SK-N-DZ (cell line): ENCODE measurements around the gene PARD3.

Experiments
- DNase-seq: peaks from one replicate; pipeline ENCODE4 v3.0.0-alpha.2; 2015; ENCODE audit warnings: low spot score

Gene PARD3

GRCh38 chr10:34547291-34547690, 267.8 kb downstream of the PARD3 start:
- DNase-seq = no peak

DNA sequence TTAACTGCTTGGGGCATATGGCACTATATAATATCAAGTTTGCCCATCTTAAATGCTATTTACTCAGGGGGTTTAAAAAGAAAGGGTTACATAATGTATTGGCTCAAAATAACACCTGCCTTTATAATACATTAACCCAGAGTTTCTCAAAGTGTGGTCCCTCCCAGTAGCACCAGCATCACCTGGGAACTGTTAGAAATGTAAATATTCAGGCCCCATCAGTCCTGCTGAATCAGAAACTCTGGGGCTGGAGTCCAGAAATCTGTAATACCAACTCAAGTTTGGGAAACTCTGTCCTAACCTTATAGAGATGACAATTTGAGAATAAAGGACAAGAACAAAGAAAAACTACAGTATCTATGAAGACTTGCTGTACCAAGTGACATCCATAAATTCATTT, 270.7 kb downstream of the PARD3 start:
- no peak for DNase-seq

- peak; percentile 50 for DNase-seq
Observed at GRCh38 chr10:34543716-34544115, 271.4 kb downstream of the PARD3 start.

DNA sequence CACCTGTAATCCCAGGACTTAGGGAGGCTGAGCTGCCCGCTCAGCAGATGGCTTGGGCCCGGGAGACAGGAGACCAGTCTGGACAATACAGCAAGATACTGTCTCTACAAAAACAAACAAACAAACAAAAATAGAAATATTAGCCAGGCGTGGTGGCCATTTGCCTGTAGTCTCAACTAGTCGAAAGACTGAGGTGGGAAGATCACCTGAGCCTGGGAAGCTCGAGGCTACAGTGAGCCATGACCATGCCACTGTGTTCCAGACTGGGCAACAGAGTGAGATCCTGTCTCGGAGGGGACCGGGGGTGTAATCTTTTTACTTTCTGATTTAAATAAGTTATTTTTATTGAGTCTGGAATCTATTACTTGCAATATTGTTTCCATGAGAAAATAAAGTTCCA, 274.6 kb downstream of the PARD3 start:
- no peak for DNase-seq

GRCh38 chr10:34539533-34540315, 275.4 kb downstream of the PARD3 start:
- DNase-seq = no peak

DNA sequence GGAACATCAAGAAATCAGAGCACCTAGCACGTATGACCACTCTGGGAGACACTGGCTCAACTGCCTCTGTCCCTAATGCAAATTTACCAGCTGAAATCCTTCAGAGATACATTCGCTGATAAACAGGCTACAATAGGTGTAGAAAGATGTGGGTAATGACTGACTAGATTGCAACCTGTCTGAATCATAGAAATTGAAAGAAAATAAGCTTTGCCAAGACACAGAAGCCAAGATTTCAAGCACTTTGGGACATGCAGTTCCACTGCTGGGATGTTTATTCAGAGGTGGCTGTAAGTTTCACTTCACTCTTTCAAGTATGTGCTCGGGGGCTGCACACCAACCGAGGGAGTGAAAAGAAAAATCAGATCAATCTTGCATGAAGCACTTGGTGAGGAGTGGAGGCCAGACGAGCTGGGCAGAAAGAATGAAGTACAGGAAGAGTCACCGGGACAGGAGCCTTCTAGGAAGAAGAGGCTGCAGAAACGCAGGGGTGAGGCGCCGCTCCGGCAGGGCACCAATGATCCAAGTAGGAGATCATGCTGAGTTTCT, 276.7 kb downstream of the PARD3 start:
- no peak for DNase-seq

GRCh38 chr10:34537629-34538231, 277.4 kb downstream of the PARD3 start:
- no peak for DNase-seq

DNA sequence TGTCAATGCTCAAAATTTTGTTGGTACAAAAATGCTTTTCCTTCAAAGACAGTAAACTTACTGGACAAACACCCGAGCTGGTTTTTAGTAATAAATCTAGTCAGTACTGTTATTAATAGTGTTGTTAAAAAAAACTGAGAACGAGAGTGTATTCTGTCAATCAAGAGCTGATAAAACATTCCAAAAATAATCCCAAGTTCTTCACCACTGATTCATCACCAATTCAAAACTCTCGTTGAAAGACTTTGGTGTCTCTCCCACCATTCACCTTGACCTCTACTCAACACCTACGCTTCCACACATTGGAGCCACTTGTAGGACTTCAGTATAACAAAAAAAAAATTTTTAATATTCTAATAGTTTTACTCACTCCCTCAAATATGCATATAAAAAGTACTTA, 279.2 kb downstream of the PARD3 start:
- no peak for DNase-seq

DNA sequence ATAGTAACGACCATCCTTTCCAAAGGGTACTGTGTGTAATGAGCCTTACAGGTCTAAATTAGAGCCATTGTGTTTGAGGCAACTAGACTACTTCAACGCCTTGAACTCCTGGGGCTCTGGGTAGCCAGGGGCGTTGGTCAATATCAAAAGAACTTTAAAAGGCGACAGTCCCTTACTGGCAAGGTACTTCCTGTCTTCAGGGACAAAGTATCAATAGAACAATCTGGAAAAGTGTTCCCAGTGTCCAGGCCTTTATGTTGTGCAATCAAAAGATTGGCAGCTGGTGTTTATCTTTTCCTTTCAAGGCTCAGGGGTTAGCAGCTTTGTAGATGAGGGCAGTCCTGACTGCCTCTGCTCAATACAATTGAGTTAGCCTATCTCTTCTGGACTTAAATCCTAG, 284.3 kb downstream of the PARD3 start:
- DNase-seq = no peak

- no peak for DNase-seq
Observed at GRCh38 chr10:34528320-34528719, 286.8 kb downstream of the PARD3 start.

DNA sequence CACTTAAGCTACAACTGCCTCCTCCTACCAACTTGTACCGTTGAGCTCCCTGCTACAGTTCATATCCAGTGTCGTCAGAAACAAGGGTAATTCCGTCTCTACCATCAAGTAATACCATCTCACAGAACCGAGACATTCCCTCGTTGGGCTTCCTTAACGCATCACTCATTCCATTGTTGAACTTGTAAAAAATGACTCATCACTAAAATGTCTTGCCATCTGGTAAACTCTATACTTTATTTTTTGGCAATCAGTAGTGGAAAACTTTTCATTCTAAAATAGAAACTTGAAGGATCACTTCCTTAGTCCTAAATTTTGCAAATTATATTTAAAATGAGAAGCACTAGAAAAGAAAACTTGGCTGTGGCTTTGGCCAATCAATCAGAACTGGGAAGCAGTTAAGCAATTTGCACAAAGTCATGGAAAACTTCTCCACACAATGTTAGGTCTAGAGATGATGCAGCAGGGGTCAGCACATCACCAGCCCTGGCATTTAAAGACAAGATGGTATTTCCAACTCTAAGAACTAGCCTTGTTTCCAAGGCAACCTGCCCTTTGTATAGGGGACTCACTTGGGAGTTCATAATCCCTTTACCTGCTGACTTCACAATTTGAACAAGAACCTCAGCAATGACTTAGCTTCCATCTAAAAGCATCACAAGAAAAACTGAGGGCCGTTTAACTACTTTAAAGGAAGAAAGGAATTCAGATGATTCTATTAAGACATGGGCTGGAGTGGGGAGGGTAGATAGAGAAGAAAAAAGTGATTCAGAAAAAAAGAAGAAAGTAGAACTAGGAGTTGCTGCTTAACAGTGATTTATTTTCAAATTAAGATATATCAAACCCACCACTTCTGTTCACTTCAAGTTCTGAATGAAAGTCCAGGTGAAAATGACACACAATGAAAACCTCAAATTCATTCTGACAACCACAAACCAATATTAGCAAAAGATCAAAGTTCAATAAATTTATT, 288.1 kb downstream of the PARD3 start:
- no peak for DNase-seq

GRCh38 chr10:34526186-34526585, 288.9 kb downstream of the PARD3 start:
- no peak for DNase-seq

DNA sequence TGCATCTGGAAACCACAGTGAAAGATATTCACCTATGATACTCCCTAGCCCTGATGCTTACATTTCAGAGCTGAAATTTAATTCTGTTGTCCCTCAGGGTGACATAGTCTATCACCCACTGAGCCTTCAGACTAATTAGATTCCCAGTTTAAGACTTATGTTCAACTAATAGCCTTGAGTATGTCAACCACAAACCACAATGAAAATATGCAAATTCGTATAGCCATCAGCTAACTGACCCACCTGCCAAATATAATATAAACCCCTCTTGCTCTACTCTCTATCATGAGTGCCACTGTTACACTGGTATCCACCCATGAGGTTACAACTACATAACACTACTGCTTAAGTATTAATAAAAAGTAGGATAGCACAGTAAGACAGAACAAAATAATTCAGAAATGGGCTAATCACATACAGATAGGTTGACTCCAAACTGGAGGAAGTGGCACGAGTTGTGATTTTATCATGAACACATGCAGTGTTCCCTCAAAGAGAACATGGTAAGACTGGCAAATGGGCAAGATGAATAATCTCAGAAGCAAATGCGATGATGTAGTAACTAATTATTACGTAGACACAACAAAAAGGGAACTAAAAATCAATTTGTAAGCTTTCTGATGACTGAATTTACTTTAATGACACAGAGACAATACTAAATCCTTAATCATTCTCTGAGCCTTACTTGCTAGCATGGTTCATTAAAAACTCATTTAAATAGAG, 290.6 kb downstream of the PARD3 start:
- DNase-seq = no peak

GRCh38 chr10:34523017-34523767, 291.9 kb downstream of the PARD3 start:
- no peak for DNase-seq

DNA sequence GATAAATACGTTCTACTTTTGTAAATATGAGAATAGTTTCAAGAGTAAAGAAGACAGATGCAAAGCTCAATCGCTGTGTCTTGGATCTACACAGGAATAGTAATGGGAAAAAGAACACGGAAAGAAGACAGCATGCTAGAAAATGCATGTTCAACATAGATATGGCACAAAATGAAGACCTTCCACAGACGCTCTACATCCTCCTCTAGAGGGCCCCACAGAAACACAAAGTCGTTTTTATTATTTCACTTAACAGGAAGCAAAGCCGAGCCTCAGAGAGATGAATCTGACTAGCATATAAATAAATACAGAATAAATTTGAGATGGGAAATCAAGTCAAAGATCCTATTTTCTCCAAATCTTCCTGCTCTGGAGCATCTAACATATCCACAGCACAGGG, 292.6 kb downstream of the PARD3 start:
- peak; percentile 32 for DNase-seq

DNA sequence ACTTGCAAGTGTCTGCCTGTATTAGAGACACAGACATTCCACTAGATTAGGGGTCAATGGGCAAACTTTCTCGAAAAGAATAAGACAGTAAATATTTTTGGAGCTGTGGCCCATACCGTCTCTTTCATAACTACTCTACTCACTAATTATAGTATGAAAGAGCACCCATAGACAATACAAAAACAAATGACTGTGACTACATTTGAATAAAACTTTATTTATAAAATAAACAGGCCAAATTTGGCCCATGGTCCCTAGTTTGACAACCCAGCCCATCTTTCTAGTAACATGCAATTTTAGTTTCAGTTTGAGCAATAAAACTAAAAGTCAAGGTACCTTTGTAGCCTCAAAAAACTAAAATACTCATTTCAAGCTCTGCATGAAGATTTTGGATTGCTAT, 294.6 kb downstream of the PARD3 start:
- DNase-seq = no peak

- DNase-seq = no peak
Observed at GRCh38 chr10:34520084-34520483, 295.0 kb downstream of the PARD3 start.

DNA sequence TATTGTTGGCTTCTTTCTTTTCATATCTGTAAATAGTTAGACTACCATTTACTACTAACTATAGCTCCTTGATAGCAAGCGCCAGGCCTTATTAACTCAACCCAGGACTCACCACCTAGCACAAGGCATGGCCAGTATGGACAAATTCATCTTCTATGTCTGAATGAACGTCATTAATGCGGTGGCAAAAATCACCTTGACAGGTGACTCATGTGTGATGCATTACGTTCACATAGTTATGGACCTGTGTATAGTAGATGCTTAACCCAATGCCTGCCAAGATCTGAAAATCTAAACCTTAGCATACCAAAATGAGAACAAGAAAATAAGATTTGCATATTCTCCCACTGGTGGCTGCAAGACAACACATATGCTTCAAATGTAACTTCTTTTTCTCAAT, 300.8 kb downstream of the PARD3 start:
- DNase-seq = no peak

DNA sequence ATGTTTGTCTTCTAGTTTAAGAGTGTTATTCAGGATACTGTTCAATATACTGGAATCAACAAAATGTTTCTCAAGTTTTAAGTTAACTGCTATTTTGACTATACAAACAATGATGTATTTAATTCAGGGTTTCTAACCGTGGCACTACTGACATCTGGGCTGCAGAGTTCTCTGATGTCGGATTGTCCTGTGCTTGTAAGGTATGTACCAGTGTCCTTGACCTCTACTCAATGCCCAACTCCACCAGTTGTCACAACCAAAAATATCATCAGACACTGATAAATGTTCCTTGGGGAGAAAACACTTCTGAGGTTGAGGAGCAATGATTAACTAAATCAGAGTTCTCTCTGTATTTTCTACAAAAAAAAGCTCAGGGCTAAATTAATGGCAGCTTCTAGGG, 301.5 kb downstream of the PARD3 start:
- no peak for DNase-seq

GRCh38 chr10:34507217-34507616, 307.9 kb downstream of the PARD3 start:
- no peak for DNase-seq

DNA sequence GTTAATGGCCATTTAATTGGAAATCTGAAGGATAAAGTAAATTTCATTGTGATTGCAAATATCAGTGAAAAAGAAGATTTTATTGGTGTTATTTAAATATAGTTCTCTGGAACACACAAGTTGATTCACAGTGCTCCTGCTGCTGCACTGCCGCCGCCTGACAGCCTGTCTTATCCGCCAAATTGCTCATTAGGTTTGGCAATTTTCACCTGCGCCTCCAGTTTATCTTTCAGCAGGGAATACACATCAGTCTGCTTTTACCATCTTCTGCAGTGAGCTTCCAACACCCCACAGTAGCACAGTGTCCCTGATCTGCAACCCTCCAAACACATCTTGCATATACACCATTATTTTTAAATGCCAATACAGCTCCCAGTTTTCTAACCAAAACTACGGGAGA, 308.3 kb downstream of the PARD3 start:
- no peak for DNase-seq
